IMR-90 (cell line): Measurements from ENCODE around the gene PGLYRP2. TPM values are rescaled to one million over a fixed set of nuclear protein-coding genes. Genes with fewer than 3 reads are reported as not detected.

Experiments used
- ATAC-seq: fragments of 200-7000 bp; cut with Tn5 transposase; 2 replicates; pipeline ENCODE4 v1.9.1; 2020; ENCODE audit warnings: low read depth, mild to moderate bottlenecking, moderate library complexity
- BruUV-seq: library from RNA; stranded (reverse); fragments of 400-500 nt; replicated peaks from 2 replicates; lab custom pipeline; 2021; lab: Mats Ljungman, UMichigan
- CTCF ChIA-PET: fragments of 300-600 bp; formaldehyde crosslinking; extraction: SDS; loops from one replicate; lab custom pipeline; 2021; ENCODE audit warnings: antibody characterized with exemption; lab: Yijun Ruan, JAX
- POLR2A ChIA-PET: fragments of 300-600 bp; sonication (Branson Sonifier 250); formaldehyde crosslinking; loops from one replicate; lab custom pipeline; 2022; ENCODE audit warnings: antibody characterized with exemption; ENCODE audit not compliant: unreplicated experiment; lab: Charles Lee
- DNase-seq: peaks from one replicate; pipeline ENCODE4 v3.0.0; 2013
- H2AFZ ChIP-seq: replicated peaks from 2 replicates; pipeline ENCODE3; 2013; ENCODE audit warnings: low read length, mild to moderate bottlenecking; ENCODE audit not compliant: poor library complexity
- H2AK5ac ChIP-seq: 2 replicates; pipeline ENCODE4 v1.6.1; 2013; ENCODE audit warnings: low read depth, low read length, inconsistent platforms
- H2AK9ac ChIP-seq: replicated peaks from 2 replicates; pipeline ENCODE3; 2013; ENCODE audit warnings: mild to moderate bottlenecking, low read depth, low read length, moderate library complexity; ENCODE audit not compliant: poor library complexity
- H2BK120ac ChIP-seq: 2 replicates; pipeline ENCODE4 v1.6.1; 2013; ENCODE audit warnings: low read depth, low read length, inconsistent platforms
- H2BK15ac ChIP-seq: 3 replicates; pipeline ENCODE4 v1.6.1; 2013; ENCODE audit warnings: low read depth, low read length, inconsistent platforms
- H2BK20ac ChIP-seq: 2 replicates; pipeline ENCODE4 v1.6.1; 2013; ENCODE audit warnings: low read depth, mild to moderate bottlenecking, inconsistent platforms, low read length, moderate library complexity
- H2BK5ac ChIP-seq: 2 replicates; pipeline ENCODE4 v1.6.1; 2013; ENCODE audit warnings: mild to moderate bottlenecking, low read depth, low read length, inconsistent platforms; ENCODE audit not compliant: poor library complexity, severe bottlenecking
- H3K14ac ChIP-seq: replicated peaks from 2 replicates; pipeline ENCODE4 v1.6.1; 2013; ENCODE audit warnings: low read depth, low read length, inconsistent platforms
- H3K18ac ChIP-seq: 2 replicates; pipeline ENCODE4 v1.6.1; 2013; ENCODE audit warnings: low read depth, low read length, control low read depth
- H3K23ac ChIP-seq: 2 replicates; pipeline ENCODE4 v1.6.1; 2013; ENCODE audit warnings: low read depth, low read length, inconsistent platforms
- H3K27ac ChIP-seq: 2 replicates; pipeline ENCODE4 v1.5.1; 2013; ENCODE audit warnings: mild to moderate bottlenecking, control low read depth, low read length; ENCODE audit not compliant: insufficient read depth
- H3K27me3 ChIP-seq: 2 replicates; pipeline ENCODE4 v1.6.1; 2013; ENCODE audit warnings: low read length; ENCODE audit not compliant: control insufficient read depth, insufficient read depth
- H3K36me3 ChIP-seq: 2 replicates; pipeline ENCODE4 v1.6.1; 2013; ENCODE audit warnings: low read length, mixed read lengths; ENCODE audit not compliant: control insufficient read depth, insufficient read depth
- H3K4ac ChIP-seq: 2 replicates; pipeline ENCODE4 v1.6.1; 2013; ENCODE audit warnings: low read depth, low read length, inconsistent platforms
- H3K4me1 ChIP-seq: 2 replicates; pipeline ENCODE4 v1.6.1; 2013; ENCODE audit warnings: low read length, mixed read lengths; ENCODE audit not compliant: control insufficient read depth, insufficient read depth
- H3K4me2 ChIP-seq: 2 replicates; pipeline ENCODE4 v1.6.1; 2013; ENCODE audit warnings: low read depth, mild to moderate bottlenecking, control low read depth, low read length, moderate library complexity
- H3K4me3 ChIP-seq: 2 replicates; pipeline ENCODE4 v1.5.1; 2013; ENCODE audit warnings: low read depth, mild to moderate bottlenecking, control low read depth, low read length, moderate library complexity; ENCODE audit not compliant: insufficient read depth
- H3K56ac ChIP-seq: 2 replicates; pipeline ENCODE4 v1.6.1; 2013; ENCODE audit warnings: low read length, inconsistent platforms; ENCODE audit not compliant: insufficient read depth; ENCODE audit errors: extremely low read depth
- H3K79me1 ChIP-seq, 2 experiments: 2 replicates each; pipeline ENCODE4 v1.6.1; 2013; ENCODE audit warnings: low read length in 2 of 2, inconsistent platforms in 1 of 2, low read depth in 1 of 2
- H3K9ac ChIP-seq: 2 replicates; pipeline ENCODE4 v1.6.1; 2013; ENCODE audit warnings: low read depth, low read length, control low read depth
- H3K9me1 ChIP-seq: 2 replicates; pipeline ENCODE4 v1.6.1; 2013; ENCODE audit warnings: low read length, inconsistent platforms; ENCODE audit not compliant: insufficient read depth
- H3K9me3 ChIP-seq: 2 replicates; pipeline ENCODE4 v1.6.1; 2013; ENCODE audit warnings: low read length; ENCODE audit not compliant: control insufficient read depth, insufficient read depth
- H4K20me1 ChIP-seq: 2 replicates; pipeline ENCODE4 v1.6.1; 2013; ENCODE audit warnings: low read length, inconsistent platforms; ENCODE audit not compliant: insufficient read depth
- H4K5ac ChIP-seq: 2 replicates; pipeline ENCODE4 v1.6.1; 2013; ENCODE audit warnings: mild to moderate bottlenecking, low read depth, low read length, control low read depth
- H4K8ac ChIP-seq, 2 experiments: 2 replicates each; pipeline ENCODE4 v1.6.1; 2013; ENCODE audit warnings: low read depth in 2 of 2, low read length in 2 of 2, control low read depth in 1 of 2, inconsistent platforms in 1 of 2
- H4K91ac ChIP-seq: 2 replicates; pipeline ENCODE4 v1.6.1; 2013; ENCODE audit warnings: low read depth, low read length, inconsistent platforms; ENCODE audit not compliant: insufficient read depth
- BHLHE40 ChIP-seq: fragments of 150-350 bp; IDR thresholded peaks from 2 replicates; pipeline ENCODE4 v1.6.1; 2016; ENCODE audit warnings: mild to moderate bottlenecking, low read depth, low read length
- CHD1 ChIP-seq: IDR thresholded peaks from 2 replicates; pipeline ENCODE4 v1.6.1; 2012; ENCODE audit warnings: low read depth, low read length, improper control_type of control experiment
- FOS ChIP-seq: fragments of 150-350 bp; IDR thresholded peaks from 2 replicates; pipeline ENCODE4 v1.6.1; 2016; ENCODE audit warnings: low read depth, low read length
- MAFK ChIP-seq: IDR thresholded peaks from 2 replicates; pipeline ENCODE4 v1.6.1; 2012; ENCODE audit warnings: low read depth, low read length, improper control_type of control experiment
- MAZ ChIP-seq: IDR thresholded peaks from 2 replicates; pipeline ENCODE4 v1.6.1; 2012; ENCODE audit warnings: low read depth, mild to moderate bottlenecking, low read length, improper control_type of control experiment, moderate library complexity, borderline replicate concordance
- MXI1 ChIP-seq: IDR thresholded peaks from 2 replicates; pipeline ENCODE4 v1.6.1; 2012; ENCODE audit warnings: low read depth, mild to moderate bottlenecking, low read length, moderate library complexity, borderline replicate concordance
- NFE2L2 ChIP-seq: fragments of 150-350 bp; IDR thresholded peaks from 2 replicates; pipeline ENCODE4 v1.6.1; 2016; ENCODE audit warnings: low read depth, mild to moderate bottlenecking, low read length
- POLR2A ChIP-seq: IDR thresholded peaks from 2 replicates; pipeline ENCODE4 v1.6.1; 2012; ENCODE audit warnings: mild to moderate bottlenecking, low read depth, low read length
- RAD21 ChIP-seq: IDR thresholded peaks from 2 replicates; pipeline ENCODE4 v1.6.1; 2012; ENCODE audit warnings: low read length, improper control_type of control experiment
- RCOR1 ChIP-seq: IDR thresholded peaks from 2 replicates; pipeline ENCODE4 v1.6.1; 2012; ENCODE audit warnings: mild to moderate bottlenecking, low read length, improper control_type of control experiment; ENCODE audit not compliant: insufficient replicate concordance
- RFX5 ChIP-seq: IDR thresholded peaks from 2 replicates; pipeline ENCODE4 v1.8.0; 2012; ENCODE audit warnings: low read depth, mild to moderate bottlenecking, low read length, moderate library complexity
- SMC3 ChIP-seq: fragments of 150-350 bp; IDR thresholded peaks from 2 replicates; pipeline ENCODE4 v1.6.1; 2016; ENCODE audit warnings: low read depth, mild to moderate bottlenecking, antibody characterized with exemption, low read length, moderate library complexity
- WGBS, 2 experiments: methylation state at CpG; one replicate each; pipeline versions ENCODE4 v1.1.5 to v1.1.7; 2013; ENCODE audit warnings: missing lambda C conversion rate in 2 of 2; ENCODE audit not compliant: insufficient read length in 1 of 2; ENCODE audit errors: extremely low coverage in 2 of 2; 5-methylcytosine and 5-hydroxymethylcytosine counted together
- dilution Hi-C: fragments of 300-500 bp; cut with HindIII; formaldehyde crosslinking; loops from one replicate; pipeline ENCODE4 v1.14.3; 2018; ENCODE audit warnings: low sequenced_read_pairs; ENCODE audit not compliant: unreplicated experiment
- in situ Hi-C: fragments of 300-500 bp; cut with MboI; formaldehyde crosslinking; loops from 3 replicates; pipeline ENCODE4 v1.14.3; 2019; ENCODE audit warnings: low sequenced_read_pairs, inconsistent platforms, mixed read lengths
- intact Hi-C: fragments of 100-400 bp; cut with micrococcal nuclease; formaldehyde crosslinking; loops from 2 replicates; pipeline ENCODE4 v1.10.0; 2022
- polyA plus RNA-seq, 3 experiments: library from polyadenylated mRNA; depleted of rRNA; stranded (reverse); fragments of >200 nt; gene quantifications; 2 replicates each; pipeline ENCODE4 v1.2.3, GENCODE V29; 2012; ENCODE audit warnings: low replicate concordance in 1 of 3
- total RNA-seq: library from RNA; depleted of rRNA; stranded (reverse); fragments of >200 nt; gene quantifications from 2 replicates; pipeline ENCODE4 v1.2.3, GENCODE V29; 2012
- TF ChIP-seq, protein P1 (sequence below): conservative IDR thresholded peaks from 2 replicates; pipeline ENCODE4 v1.5.1; 2012; ENCODE audit warnings: mild to moderate bottlenecking, low read depth, low read length, improper control_type of control experiment
- TF ChIP-seq, protein P2 (sequence below): fragments of 150-350 bp; IDR thresholded peaks from 2 replicates; pipeline ENCODE4 v1.6.1; 2017; ENCODE audit warnings: mild to moderate bottlenecking, antibody characterized with exemption, low read length, low read depth
- TF ChIP-seq, protein P3 (sequence below): fragments of 150-350 bp; IDR thresholded peaks from 2 replicates; pipeline ENCODE4 v1.6.1; 2016; ENCODE audit warnings: low read depth, mild to moderate bottlenecking, low read length, moderate library complexity, borderline replicate concordance

Gene PGLYRP2
- total and polyA plus RNA-seq, 2 of the 4 experiments (the other 2 are of a cell fraction): not detected

DNA sequence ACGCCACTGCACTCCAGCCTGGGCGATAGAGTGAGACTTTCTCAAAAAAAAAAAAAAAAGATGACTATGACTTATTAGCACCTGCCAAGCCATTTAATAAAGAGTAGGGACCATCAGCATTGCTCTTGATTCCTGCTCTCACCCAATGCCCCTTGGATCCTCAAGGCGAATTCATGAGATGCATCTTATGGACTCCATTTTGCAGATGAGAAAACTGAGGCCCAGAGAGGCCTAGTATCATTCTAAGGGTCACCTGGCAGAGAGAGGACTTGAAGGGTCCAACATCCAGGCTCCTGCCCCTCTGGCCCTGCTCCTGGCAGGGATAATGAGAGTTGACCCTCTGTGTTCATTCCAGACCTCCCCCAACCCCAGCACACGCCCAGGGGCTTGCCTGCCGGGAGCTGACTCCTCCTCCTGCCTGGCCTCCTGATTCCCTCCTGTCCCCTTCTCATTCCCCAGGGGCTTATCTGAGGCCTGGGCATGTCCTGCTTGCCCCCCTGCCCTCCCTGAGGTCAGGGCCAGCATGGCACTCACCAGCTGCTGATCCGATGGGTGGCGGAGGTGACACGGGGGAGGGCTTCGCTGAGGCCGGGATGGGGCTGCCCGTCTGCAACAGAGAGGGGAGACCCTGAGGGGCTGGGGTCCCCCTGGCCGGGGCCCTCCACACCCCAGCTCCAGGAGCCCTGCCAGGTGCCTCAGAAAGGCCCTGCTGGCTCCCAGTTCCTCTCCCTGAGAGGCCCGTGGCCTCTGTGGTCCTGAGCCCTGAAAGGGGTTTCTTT lies 37.0 kb downstream of the PGLYRP2 start:
- dilution Hi-C loops (no loop called here), in situ Hi-C loops (loop anchor here (25.0 kb wide), 1 partner anchor 880 kb away; the partner anchor contains the start of gene NDUFB7), intact Hi-C loops (no loop called here)
- Histone ChIP-seq H3K4ac (no peak overlapping the region), H3K9me3 (no peaks in the 10 kb centered on the region), H2AK9ac (peak overlapping the region; percentile 19), H3K56ac (no peak overlapping the region), H3K9me1 (no peaks in the 10 kb centered on the region), H3K4me1 (peaks cover 4% of the 10 kb centered on the region; the same call in 1 of the 2 replicates), H3K27me3 (no peaks in the 10 kb centered on the region), H3K18ac (no peak overlapping the region), H2AK5ac (no peak overlapping the region), H2BK5ac (no peak overlapping the region), H3K14ac (no peak overlapping the region), H2BK15ac (no peak overlapping the region), H3K4me2 (no peak overlapping the region), H2BK20ac (no peak overlapping the region), H3K79me1 (no peaks in the 10 kb centered on the region; a peak in 1 of 4 replicates), H4K8ac (no peak overlapping the region), H4K91ac (no peak overlapping the region), H4K20me1 (no peaks in the 10 kb centered on the region), H2AFZ (no peak overlapping the region), H3K23ac (no peak overlapping the region), H3K4me3 (no peak overlapping the region), H3K27ac (no peak overlapping the region), H3K36me3 (peaks cover 3% of the 10 kb centered on the region; the same call in 1 of the 2 replicates), H2BK120ac (no peak overlapping the region), H4K5ac (no peak overlapping the region), H3K9ac (no peak overlapping the region)
- ATAC-seq (no peak), DNase-seq (no peak)
- 69% methylated on average over 2 of the region's 13 CpGs; no CpG with 5 or more reads in 1 of the 2 experiments for WGBS, 2 experiments
- no TSS peak for BruUV-seq
- POLR2A ChIA-PET: no interaction called here
- CTCF ChIA-PET: no interaction called here
- no peak for TF ChIP-seq MXI1
- TF ChIP-seq, protein P1, sequence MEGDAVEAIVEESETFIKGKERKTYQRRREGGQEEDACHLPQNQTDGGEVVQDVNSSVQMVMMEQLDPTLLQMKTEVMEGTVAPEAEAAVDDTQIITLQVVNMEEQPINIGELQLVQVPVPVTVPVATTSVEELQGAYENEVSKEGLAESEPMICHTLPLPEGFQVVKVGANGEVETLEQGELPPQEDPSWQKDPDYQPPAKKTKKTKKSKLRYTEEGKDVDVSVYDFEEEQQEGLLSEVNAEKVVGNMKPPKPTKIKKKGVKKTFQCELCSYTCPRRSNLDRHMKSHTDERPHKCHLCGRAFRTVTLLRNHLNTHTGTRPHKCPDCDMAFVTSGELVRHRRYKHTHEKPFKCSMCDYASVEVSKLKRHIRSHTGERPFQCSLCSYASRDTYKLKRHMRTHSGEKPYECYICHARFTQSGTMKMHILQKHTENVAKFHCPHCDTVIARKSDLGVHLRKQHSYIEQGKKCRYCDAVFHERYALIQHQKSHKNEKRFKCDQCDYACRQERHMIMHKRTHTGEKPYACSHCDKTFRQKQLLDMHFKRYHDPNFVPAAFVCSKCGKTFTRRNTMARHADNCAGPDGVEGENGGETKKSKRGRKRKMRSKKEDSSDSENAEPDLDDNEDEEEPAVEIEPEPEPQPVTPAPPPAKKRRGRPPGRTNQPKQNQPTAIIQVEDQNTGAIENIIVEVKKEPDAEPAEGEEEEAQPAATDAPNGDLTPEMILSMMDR: no peak
- no peak for TF ChIP-seq RAD21
- TF ChIP-seq MAZ: no peak
- TF ChIP-seq NFE2L2: no peak
- TF ChIP-seq FOS: no peak
- no peak for TF ChIP-seq RFX5
- TF ChIP-seq CHD1: no peak
- TF ChIP-seq, protein P2, sequence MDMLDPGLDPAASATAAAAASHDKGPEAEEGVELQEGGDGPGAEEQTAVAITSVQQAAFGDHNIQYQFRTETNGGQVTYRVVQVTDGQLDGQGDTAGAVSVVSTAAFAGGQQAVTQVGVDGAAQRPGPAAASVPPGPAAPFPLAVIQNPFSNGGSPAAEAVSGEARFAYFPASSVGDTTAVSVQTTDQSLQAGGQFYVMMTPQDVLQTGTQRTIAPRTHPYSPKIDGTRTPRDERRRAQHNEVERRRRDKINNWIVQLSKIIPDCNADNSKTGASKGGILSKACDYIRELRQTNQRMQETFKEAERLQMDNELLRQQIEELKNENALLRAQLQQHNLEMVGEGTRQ: no peak
- TF ChIP-seq, protein P3, sequence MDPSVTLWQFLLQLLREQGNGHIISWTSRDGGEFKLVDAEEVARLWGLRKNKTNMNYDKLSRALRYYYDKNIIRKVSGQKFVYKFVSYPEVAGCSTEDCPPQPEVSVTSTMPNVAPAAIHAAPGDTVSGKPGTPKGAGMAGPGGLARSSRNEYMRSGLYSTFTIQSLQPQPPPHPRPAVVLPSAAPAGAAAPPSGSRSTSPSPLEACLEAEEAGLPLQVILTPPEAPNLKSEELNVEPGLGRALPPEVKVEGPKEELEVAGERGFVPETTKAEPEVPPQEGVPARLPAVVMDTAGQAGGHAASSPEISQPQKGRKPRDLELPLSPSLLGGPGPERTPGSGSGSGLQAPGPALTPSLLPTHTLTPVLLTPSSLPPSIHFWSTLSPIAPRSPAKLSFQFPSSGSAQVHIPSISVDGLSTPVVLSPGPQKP: no peak
- no peak for TF ChIP-seq SMC3
- TF ChIP-seq POLR2A: no peak
- no peak for TF ChIP-seq RCOR1
- TF ChIP-seq MAFK: no peak
- no peak for TF ChIP-seq BHLHE40
